GM12878 (cell line): ENCODE data around the gene CDCA3. TPM values are rescaled to one million over a fixed set of nuclear protein-coding genes. Genes with fewer than 3 reads are reported as not detected.

Source experiments
- CREM ChIP-seq: IDR thresholded peaks from 2 replicates; pipeline ENCODE4 v1.6.1; 2014; ENCODE audit warnings: antibody characterized with exemption, low read depth
- EED ChIP-seq: sonication (generic); IDR thresholded peaks from 2 replicates; pipeline ENCODE4 v1.6.1; 2016; ENCODE audit warnings: antibody characterized with exemption, low read depth
- ETV6 ChIP-seq, 2 experiments: fragments of 450-650 bp in 1 of 2; IDR thresholded peaks in 1 of 2; conservative IDR thresholded peaks in 1 of 2; 2 replicates each; pipeline ENCODE4 v1.6.1; 2014; ENCODE audit warnings: antibody characterized with exemption in 1 of 2, borderline replicate concordance in 1 of 2, low read depth in 1 of 2, mild to moderate bottlenecking in 1 of 2, moderate library complexity in 1 of 2
- HDAC2 ChIP-seq: fragments of 200-600 bp; sonication (generic); IDR thresholded peaks from 2 replicates; pipeline ENCODE4 v1.6.1; 2017
- HDAC6 ChIP-seq: fragments of 200-600 bp; sonication (generic); IDR thresholded peaks from one replicate; pipeline ENCODE4 v1.8.0; 2017; ENCODE audit warnings: antibody characterized with exemption; ENCODE audit not compliant: unreplicated experiment
- MTA3 ChIP-seq: IDR thresholded peaks from 2 replicates; pipeline ENCODE4 v1.6.1; 2012; ENCODE audit warnings: low read length, inconsistent platforms, borderline replicate concordance
- MYB ChIP-seq: fragments of 150-350 bp; IDR thresholded peaks from 2 replicates; pipeline ENCODE4 v1.6.1; 2014; ENCODE audit warnings: mild to moderate bottlenecking, low read depth, low read length, borderline replicate concordance
- SMAD5 ChIP-seq: IDR thresholded peaks from 2 replicates; pipeline ENCODE4 v1.6.1; 2016; ENCODE audit warnings: antibody characterized with exemption, low read depth
- SPI1 ChIP-seq: IDR thresholded peaks from 2 replicates; pipeline ENCODE4 v1.6.1; 2011; ENCODE audit warnings: low read depth, mild to moderate bottlenecking, low read length, moderate library complexity, borderline replicate concordance; ENCODE audit not compliant: insufficient read depth
- SREBF1 ChIP-seq: IDR thresholded peaks from 2 replicates; pipeline ENCODE4 v1.6.1; 2012; ENCODE audit warnings: mild to moderate bottlenecking, low read length
- SRF ChIP-seq, 2 experiments: IDR thresholded peaks; 2 replicates each; pipeline ENCODE4 v1.6.1; 2011; ENCODE audit warnings: low read depth in 2 of 2, low read length in 2 of 2, mild to moderate bottlenecking in 1 of 2, moderate library complexity in 1 of 2
- STAT3 ChIP-seq: IDR thresholded peaks from 2 replicates; pipeline ENCODE4 v1.6.1; 2011; ENCODE audit warnings: low read depth, low read length, improper control_type of control experiment
- SUZ12 ChIP-seq: fragments of 200-600 bp; sonication (generic); IDR thresholded peaks from one replicate; pipeline ENCODE4 v1.6.1; 2018; ENCODE audit warnings: antibody characterized with exemption, mild to moderate bottlenecking; ENCODE audit not compliant: unreplicated experiment
- ZSCAN29 ChIP-seq: fragments of 450-650 bp; IDR thresholded peaks from 2 replicates; pipeline ENCODE4 v1.6.1; 2017; ENCODE audit warnings: mild to moderate bottlenecking, moderate library complexity
- polyA plus RNA-seq, 11 experiments: library from polyadenylated mRNA; depleted of rRNA in 4 of 11; unstranded in 6 of 11; stranded (reverse) in 5 of 11; fragments of >200 nt; fragmentation: Nextera tagmentation in 4 of 11; fragmentation: Illumina TruSeq in 1 of 11; extraction: Ambion mirVana in 4 of 11; extraction: Trizol in 1 of 11; gene quantifications; 1 replicate in 1 of 11; 2 replicates in 10 of 11; pipeline versions ENCODE4 v1.2.1 to v1.2.3, GENCODE V29; 2011 to 2016; ENCODE audit warnings: inconsistent platforms in 2 of 11, missing spikeins in 2 of 11, low read depth in 1 of 11
- total RNA-seq, 4 experiments: library from RNA; depleted of rRNA in 3 of 4; stranded (reverse); fragments of >200 nt in 3 of 4; fragmentation: Illumina TruSeq in 1 of 4; extraction: Trizol in 1 of 4; gene quantifications; 2 replicates each; pipeline versions ENCODE4 v1.2.1 to v1.2.3, GENCODE V29; 2013 to 2021
- TF ChIP-seq, protein P1 (sequence below): fragments of 450-650 bp; IDR thresholded peaks from 2 replicates; pipeline ENCODE4 v1.6.1; 2017; ENCODE audit warnings: mild to moderate bottlenecking, low read depth, inconsistent platforms; ENCODE audit not compliant: poor library complexity, severe bottlenecking
- TF ChIP-seq, protein P2 (sequence below): IDR thresholded peaks from 2 replicates; pipeline ENCODE4 v1.6.1; 2011; ENCODE audit warnings: borderline replicate concordance, low read depth, mild to moderate bottlenecking, moderate library complexity, low read length; ENCODE audit not compliant: insufficient read depth, poor library complexity, severe bottlenecking
- TF ChIP-seq, protein P3 (sequence below): IDR thresholded peaks from 2 replicates; pipeline ENCODE4 v1.6.1; 2011; ENCODE audit warnings: mild to moderate bottlenecking, low read depth, low read length, moderate library complexity; ENCODE audit not compliant: insufficient replicate concordance
- TF ChIP-seq, protein P4 (sequence below): fragments of 150-350 bp; IDR thresholded peaks from 2 replicates; pipeline ENCODE4 v1.6.1; 2016; ENCODE audit warnings: low read depth, low read length
- TF ChIP-seq, protein P5 (sequence below): fragments of 450-650 bp; IDR thresholded peaks from 2 replicates; pipeline ENCODE4 v1.6.1; 2017; ENCODE audit warnings: low read depth, mild to moderate bottlenecking, moderate library complexity

Gene CDCA3
- total and polyA plus RNA-seq, 10 of the 15 experiments (the other 5 are each of a cell fraction or from before 2014, with no cell fraction given) = 34.5 to 148 (median 97.4) TPM

DNA sequence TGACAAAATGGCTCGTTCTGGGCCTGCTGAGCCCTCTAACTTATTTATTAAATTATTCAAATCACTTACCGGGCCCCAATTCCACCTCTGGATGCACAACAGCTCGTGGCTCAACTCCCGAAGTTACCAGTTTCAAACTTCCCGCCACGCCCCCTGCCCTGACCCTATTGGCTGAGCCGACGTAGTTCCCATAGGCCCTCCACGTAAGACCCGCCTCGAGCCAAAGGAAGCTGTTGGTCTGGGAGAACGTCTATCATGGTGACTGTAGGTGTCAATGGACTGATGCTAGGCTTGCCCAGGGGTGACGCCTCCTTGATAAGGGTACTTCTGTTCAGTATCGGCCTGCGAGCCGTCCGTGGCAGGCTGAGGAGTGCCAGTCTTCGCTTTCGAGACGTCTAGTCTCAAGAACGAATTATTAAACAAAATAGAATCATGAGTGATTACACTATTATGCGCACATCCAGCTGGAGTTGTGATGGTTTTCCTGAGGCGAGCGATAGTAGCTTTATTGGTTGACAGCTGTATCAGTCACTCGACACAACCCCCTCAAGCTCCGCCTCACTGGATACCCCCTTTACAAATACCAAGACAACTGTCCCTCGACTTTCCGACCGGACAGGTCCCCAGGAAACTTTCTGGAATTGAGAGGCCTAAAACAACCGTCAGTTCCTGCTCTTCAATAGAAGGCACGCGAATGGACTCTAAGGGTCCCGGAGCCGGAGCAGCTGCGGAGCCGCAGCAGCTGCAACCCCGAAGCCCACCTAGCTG lies at the start of gene CDCA3 (continued):
- TF ChIP-seq, protein P1, sequence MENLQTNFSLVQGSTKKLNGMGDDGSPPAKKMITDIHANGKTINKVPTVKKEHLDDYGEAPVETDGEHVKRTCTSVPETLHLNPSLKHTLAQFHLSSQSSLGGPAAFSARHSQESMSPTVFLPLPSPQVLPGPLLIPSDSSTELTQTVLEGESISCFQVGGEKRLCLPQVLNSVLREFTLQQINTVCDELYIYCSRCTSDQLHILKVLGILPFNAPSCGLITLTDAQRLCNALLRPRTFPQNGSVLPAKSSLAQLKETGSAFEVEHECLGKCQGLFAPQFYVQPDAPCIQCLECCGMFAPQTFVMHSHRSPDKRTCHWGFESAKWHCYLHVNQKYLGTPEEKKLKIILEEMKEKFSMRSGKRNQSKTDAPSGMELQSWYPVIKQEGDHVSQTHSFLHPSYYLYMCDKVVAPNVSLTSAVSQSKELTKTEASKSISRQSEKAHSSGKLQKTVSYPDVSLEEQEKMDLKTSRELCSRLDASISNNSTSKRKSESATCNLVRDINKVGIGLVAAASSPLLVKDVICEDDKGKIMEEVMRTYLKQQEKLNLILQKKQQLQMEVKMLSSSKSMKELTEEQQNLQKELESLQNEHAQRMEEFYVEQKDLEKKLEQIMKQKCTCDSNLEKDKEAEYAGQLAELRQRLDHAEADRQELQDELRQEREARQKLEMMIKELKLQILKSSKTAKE = peak; percentile 63
- TF ChIP-seq, protein P2, sequence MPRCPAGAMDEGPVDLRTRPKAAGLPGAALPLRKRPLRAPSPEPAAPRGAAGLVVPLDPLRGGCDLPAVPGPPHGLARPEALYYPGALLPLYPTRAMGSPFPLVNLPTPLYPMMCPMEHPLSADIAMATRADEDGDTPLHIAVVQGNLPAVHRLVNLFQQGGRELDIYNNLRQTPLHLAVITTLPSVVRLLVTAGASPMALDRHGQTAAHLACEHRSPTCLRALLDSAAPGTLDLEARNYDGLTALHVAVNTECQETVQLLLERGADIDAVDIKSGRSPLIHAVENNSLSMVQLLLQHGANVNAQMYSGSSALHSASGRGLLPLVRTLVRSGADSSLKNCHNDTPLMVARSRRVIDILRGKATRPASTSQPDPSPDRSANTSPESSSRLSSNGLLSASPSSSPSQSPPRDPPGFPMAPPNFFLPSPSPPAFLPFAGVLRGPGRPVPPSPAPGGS = no peak
- TF ChIP-seq HDAC6 = no peak
- no peak for TF ChIP-seq EED
- TF ChIP-seq HDAC2 = no peak
- TF ChIP-seq ZSCAN29 = no peak
- TF ChIP-seq STAT3 = no peak
- TF ChIP-seq SREBF1 = no peak
- peak; percentile 88 for TF ChIP-seq CREM
- TF ChIP-seq, protein P3, sequence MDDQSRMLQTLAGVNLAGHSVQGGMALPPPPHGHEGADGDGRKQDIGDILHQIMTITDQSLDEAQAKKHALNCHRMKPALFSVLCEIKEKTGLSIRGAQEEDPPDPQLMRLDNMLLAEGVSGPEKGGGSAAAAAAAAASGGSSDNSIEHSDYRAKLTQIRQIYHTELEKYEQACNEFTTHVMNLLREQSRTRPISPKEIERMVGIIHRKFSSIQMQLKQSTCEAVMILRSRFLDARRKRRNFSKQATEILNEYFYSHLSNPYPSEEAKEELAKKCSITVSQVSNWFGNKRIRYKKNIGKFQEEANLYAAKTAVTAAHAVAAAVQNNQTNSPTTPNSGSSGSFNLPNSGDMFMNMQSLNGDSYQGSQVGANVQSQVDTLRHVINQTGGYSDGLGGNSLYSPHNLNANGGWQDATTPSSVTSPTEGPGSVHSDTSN = peak; percentile 97
- TF ChIP-seq SUZ12 = no peak
- TF ChIP-seq ETV6 (conservative IDR thresholded peaks at IDR 0.05 in 1 of 2, IDR thresholded peaks at IDR 0.05 in 1 of 2; ENCODE audit: borderline replicate concordance in 1 of 2, low read depth in 1 of 2) = no peak
- TF ChIP-seq SRF (IDR thresholded peaks at IDR 0.05; ENCODE audit: low read depth in 2 of 2, low read length in 2 of 2) = no peak
- TF ChIP-seq, protein P4, sequence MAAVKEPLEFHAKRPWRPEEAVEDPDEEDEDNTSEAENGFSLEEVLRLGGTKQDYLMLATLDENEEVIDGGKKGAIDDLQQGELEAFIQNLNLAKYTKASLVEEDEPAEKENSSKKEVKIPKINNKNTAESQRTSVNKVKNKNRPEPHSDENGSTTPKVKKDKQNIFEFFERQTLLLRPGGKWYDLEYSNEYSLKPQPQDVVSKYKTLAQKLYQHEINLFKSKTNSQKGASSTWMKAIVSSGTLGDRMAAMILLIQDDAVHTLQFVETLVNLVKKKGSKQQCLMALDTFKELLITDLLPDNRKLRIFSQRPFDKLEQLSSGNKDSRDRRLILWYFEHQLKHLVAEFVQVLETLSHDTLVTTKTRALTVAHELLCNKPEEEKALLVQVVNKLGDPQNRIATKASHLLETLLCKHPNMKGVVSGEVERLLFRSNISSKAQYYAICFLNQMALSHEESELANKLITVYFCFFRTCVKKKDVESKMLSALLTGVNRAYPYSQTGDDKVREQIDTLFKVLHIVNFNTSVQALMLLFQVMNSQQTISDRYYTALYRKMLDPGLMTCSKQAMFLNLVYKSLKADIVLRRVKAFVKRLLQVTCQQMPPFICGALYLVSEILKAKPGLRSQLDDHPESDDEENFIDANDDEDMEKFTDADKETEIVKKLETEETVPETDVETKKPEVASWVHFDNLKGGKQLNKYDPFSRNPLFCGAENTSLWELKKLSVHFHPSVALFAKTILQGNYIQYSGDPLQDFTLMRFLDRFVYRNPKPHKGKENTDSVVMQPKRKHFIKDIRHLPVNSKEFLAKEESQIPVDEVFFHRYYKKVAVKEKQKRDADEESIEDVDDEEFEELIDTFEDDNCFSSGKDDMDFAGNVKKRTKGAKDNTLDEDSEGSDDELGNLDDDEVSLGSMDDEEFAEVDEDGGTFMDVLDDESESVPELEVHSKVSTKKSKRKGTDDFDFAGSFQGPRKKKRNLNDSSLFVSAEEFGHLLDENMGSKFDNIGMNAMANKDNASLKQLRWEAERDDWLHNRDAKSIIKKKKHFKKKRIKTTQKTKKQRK = peak; percentile 81
- 0 out of 2 replicates have a peak, but pooled peaks have one; percentile 12 for TF ChIP-seq SMAD5
- no peak for TF ChIP-seq MTA3
- TF ChIP-seq SPI1 = no peak
- TF ChIP-seq, protein P5, sequence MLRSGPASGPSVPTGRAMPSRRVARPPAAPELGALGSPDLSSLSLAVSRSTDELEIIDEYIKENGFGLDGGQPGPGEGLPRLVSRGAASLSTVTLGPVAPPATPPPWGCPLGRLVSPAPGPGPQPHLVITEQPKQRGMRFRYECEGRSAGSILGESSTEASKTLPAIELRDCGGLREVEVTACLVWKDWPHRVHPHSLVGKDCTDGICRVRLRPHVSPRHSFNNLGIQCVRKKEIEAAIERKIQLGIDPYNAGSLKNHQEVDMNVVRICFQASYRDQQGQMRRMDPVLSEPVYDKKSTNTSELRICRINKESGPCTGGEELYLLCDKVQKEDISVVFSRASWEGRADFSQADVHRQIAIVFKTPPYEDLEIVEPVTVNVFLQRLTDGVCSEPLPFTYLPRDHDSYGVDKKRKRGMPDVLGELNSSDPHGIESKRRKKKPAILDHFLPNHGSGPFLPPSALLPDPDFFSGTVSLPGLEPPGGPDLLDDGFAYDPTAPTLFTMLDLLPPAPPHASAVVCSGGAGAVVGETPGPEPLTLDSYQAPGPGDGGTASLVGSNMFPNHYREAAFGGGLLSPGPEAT = peak; percentile 22; the same call in 1 of the 2 replicates
- TF ChIP-seq MYB = no peak
